Mesendoderm (in vitro differentiated cells): ENCODE measurements around the gene PIGL.
A peak's percentile ranks its signal among the peaks of the same experiment; 100 is the strongest.

Experiments used
- DNase-seq: peaks from one replicate; pipeline ENCODE4 v3.0.0; 2013
- H2AK5ac ChIP-seq: 2 replicates; pipeline ENCODE4 v1.6.1; 2013; ENCODE audit warnings: low read length, inconsistent platforms
- H2BK120ac ChIP-seq: 2 replicates; pipeline ENCODE4 v1.6.1; 2013; ENCODE audit warnings: low read depth, mild to moderate bottlenecking, low read length, moderate library complexity, mixed read lengths
- H2BK15ac ChIP-seq: replicated peaks from 2 replicates; pipeline ENCODE4 v1.6.1; 2013; ENCODE audit warnings: low read depth, mild to moderate bottlenecking, moderate library complexity
- H2BK5ac ChIP-seq: 2 replicates; pipeline ENCODE4 v1.6.1; 2013; ENCODE audit warnings: low read length, inconsistent platforms
- H3K18ac ChIP-seq: 2 replicates; pipeline ENCODE4 v1.6.1; 2013; ENCODE audit warnings: mild to moderate bottlenecking, low read length, mixed read lengths
- H3K23ac ChIP-seq: one replicate; pipeline ENCODE4 v1.6.1; 2013; ENCODE audit warnings: low read length
- H3K27ac ChIP-seq: 2 replicates; pipeline ENCODE4 v1.5.1; 2013; ENCODE audit warnings: low read depth, mild to moderate bottlenecking, inconsistent platforms, low read length, moderate library complexity
- H3K27me3 ChIP-seq: 2 replicates; pipeline ENCODE4 v1.6.1; 2013; ENCODE audit warnings: low read length, control low read depth, mild to moderate bottlenecking, inconsistent platforms; ENCODE audit not compliant: insufficient read depth, poor library complexity
- H3K36me3 ChIP-seq: 2 replicates; pipeline ENCODE4 v1.6.1; 2013; ENCODE audit warnings: low read length, inconsistent platforms; ENCODE audit not compliant: control insufficient read depth, insufficient read depth
- H3K4ac ChIP-seq: one replicate; pipeline ENCODE4 v1.6.1; 2013; ENCODE audit warnings: low read depth, mild to moderate bottlenecking, low read length, moderate library complexity
- H3K4me1 ChIP-seq: 2 replicates; pipeline ENCODE4 v1.6.1; 2013; ENCODE audit warnings: low read depth, low read length, inconsistent platforms; ENCODE audit not compliant: control insufficient read depth
- H3K4me2 ChIP-seq: 2 replicates; pipeline ENCODE4 v1.6.1; 2013; ENCODE audit warnings: low read length
- H3K4me3 ChIP-seq: 2 replicates; pipeline ENCODE4 v1.5.1; 2013; ENCODE audit warnings: mild to moderate bottlenecking, low read length
- H3K56ac ChIP-seq: one replicate; pipeline ENCODE4 v1.6.1; 2013; ENCODE audit warnings: low read length
- H3K79me1 ChIP-seq: 2 replicates; pipeline ENCODE4 v1.6.1; 2013; ENCODE audit warnings: low read length, inconsistent platforms
- H3K79me2 ChIP-seq: 2 replicates; pipeline ENCODE4 v1.6.1; 2013; ENCODE audit warnings: mild to moderate bottlenecking, low read length; ENCODE audit not compliant: control insufficient read depth, insufficient read depth
- H3K9ac ChIP-seq: 2 replicates; pipeline ENCODE4 v1.6.1; 2013; ENCODE audit warnings: low read length, inconsistent platforms
- H4K5ac ChIP-seq: one replicate; pipeline ENCODE4 v1.6.1; 2013; ENCODE audit warnings: low read length
- H4K8ac ChIP-seq: one replicate; pipeline ENCODE4 v1.6.1; 2013; ENCODE audit warnings: low read depth, mild to moderate bottlenecking, control low read depth, low read length, moderate library complexity
- WGBS: extraction: QIAGEN DNeasy Blood & Tissue Kit; methylation state at CpG from one replicate; pipeline ENCODE4 v1.1.7; 2013; ENCODE audit warnings: low lambda C conversion rate, missing lambda C conversion rate; ENCODE audit not compliant: insufficient coverage; ENCODE audit errors: extremely low coverage; 5-methylcytosine and 5-hydroxymethylcytosine counted together

The PIGL gene

DNA sequence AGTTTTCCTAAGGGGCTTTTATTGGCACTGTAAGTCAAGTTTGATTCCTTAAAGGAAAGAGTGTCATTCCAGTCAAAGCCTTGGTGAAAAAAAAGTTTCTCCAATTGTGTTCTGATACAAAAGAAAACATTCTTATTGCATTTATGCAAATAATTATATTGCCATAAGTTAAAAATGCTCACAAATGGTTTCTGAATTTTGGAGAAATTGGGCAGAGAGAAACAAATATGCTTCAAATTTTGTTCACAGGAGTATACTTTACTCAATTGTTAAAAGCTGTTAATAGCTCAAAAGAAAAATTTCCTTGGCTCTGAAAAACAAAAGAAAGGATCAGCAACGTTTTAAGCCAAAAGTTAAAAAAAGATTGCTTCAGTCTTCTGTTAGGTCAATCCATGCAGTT lies 60.2 kb downstream of the PIGL start:
- no peak overlapping the region for H3K18ac ChIP-seq
- WGBS = no CpG with 5 or more reads among the region's 1 CpG
- no peak for DNase-seq

DNA sequence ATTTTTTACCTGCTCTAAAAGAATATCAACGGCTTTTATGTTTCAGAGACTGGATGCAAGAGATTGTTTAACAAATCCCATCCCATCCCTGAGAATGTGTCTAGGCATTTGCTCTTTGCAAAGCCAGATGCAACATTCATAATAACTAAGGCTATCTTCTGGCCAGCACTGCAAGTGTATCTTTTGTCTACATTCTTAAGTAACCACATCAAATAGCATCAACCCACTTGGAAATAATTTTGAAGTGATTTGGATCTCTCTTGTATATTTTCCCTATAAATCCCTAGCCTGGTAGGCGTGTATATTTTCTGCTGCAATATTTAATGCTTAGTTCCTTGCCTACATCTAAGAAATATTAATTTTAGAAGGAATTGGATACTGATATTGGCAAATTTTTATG lies 64.3 kb downstream of the PIGL start:
- no peaks in the 10 kb centered on the region for H3K79me2 ChIP-seq
- H2BK120ac ChIP-seq = no peak overlapping the region
- no peaks in the 10 kb centered on the region for H3K27me3 ChIP-seq
- H3K23ac ChIP-seq = no peak overlapping the region
- no peak overlapping the region for H3K56ac ChIP-seq
- H3K36me3 ChIP-seq = no peaks in the 10 kb centered on the region
- no peak overlapping the region for H2BK15ac ChIP-seq
- no peak overlapping the region for H3K9ac ChIP-seq
- no peak overlapping the region for H4K5ac ChIP-seq
- H3K4me2 ChIP-seq = no peak overlapping the region
- H2BK5ac ChIP-seq = no peak overlapping the region
- no peak overlapping the region for H3K4ac ChIP-seq
- no peak overlapping the region for H4K8ac ChIP-seq
- H3K18ac ChIP-seq = no peak overlapping the region
- H3K79me1 ChIP-seq = no peaks in the 10 kb centered on the region
- H3K4me1 ChIP-seq = peaks cover 3% of the 10 kb centered on the region
- H3K4me3 ChIP-seq = no peak overlapping the region
- no peak overlapping the region for H2AK5ac ChIP-seq
- no peak for DNase-seq
- no CpG with 5 or more reads among the region's 2 CpGs for WGBS
- no peak overlapping the region for H3K27ac ChIP-seq

More for the DNA sequence above, 60.2 kb downstream of the PIGL start:
- H3K4me3 ChIP-seq = no peak overlapping the region
- H3K9ac ChIP-seq = no peak overlapping the region
- H3K4me2 ChIP-seq = no peak overlapping the region
- H4K8ac ChIP-seq = no peak overlapping the region
- H3K79me1 ChIP-seq = no peaks in the 10 kb centered on the region
- no peak overlapping the region for H3K23ac ChIP-seq
- no peak overlapping the region for H2BK5ac ChIP-seq
- H3K27ac ChIP-seq = no peak overlapping the region
- H2BK120ac ChIP-seq = no peak overlapping the region
- no peak overlapping the region for H2AK5ac ChIP-seq
- H3K27me3 ChIP-seq = no peaks in the 10 kb centered on the region
- H3K4me1 ChIP-seq = no peaks in the 10 kb centered on the region
- H3K79me2 ChIP-seq = no peaks in the 10 kb centered on the region
- H3K56ac ChIP-seq = no peak overlapping the region
- no peak overlapping the region for H4K5ac ChIP-seq
- H3K36me3 ChIP-seq = no peaks in the 10 kb centered on the region
- no peak overlapping the region for H3K4ac ChIP-seq
- no peak overlapping the region for H2BK15ac ChIP-seq

DNA sequence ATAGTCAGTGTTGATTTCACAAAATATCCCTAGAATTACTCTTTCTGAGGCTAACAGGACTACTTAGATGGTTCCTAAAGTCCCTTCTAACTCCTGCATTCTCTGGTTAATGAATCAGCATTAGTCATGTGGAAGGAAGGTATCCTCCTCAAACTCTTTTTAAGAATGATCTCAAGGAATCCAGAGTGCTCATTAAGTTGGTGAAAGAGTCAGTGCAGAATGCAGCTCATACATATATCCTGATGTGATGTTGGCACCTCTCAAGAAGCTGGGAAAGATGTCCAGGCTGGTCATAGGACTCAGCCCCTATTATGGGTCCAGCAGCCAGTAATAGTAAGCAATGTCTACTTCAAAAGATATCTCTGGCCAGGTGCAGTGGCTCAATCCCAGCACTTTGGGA lies 65.5 kb downstream of the PIGL start:
- Histone ChIP-seq H2BK120ac (no peak overlapping the region), H2BK5ac (no peak overlapping the region), H3K56ac (no peak overlapping the region), H3K4me2 (no peak overlapping the region), H3K79me2 (no peaks in the 10 kb centered on the region), H3K9ac (no peak overlapping the region), H2BK15ac (no peak overlapping the region), H3K4ac (no peak overlapping the region), H3K4me3 (no peak overlapping the region), H4K8ac (no peak overlapping the region), H3K18ac (no peak overlapping the region), H3K27ac (no peak overlapping the region), H3K36me3 (no peaks in the 10 kb centered on the region), H3K4me1 (peaks cover 4% of the 10 kb centered on the region), H3K23ac (no peak overlapping the region), H3K79me1 (no peaks in the 10 kb centered on the region), H4K5ac (no peak overlapping the region), H2AK5ac (no peak overlapping the region), H3K27me3 (no peaks in the 10 kb centered on the region)
- DNase-seq = peak; percentile 40

DNA sequence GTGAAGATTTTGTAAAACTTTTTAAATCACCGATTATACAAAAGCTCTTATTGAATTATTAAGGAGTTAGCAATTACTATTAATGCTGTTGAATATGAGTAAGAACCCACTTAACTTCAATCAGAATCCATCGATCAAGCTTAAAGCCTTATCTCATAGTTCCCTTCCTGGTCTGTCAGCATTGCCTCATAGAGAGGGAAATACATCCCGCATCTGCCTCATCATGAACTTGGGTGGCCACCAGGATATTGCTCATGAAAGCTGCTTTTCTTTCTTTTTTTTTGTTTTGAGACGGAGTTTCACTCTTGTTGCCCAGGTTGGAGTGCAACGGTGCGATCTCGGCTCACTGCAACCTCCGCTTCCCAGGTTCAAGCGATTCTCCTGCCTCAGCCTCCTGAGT lies 66.7 kb downstream of the PIGL start:
- H3K4me3 ChIP-seq = no peak overlapping the region
- H3K9ac ChIP-seq = no peak overlapping the region
- H2AK5ac ChIP-seq = no peak overlapping the region
- no peak overlapping the region for H3K23ac ChIP-seq
- H3K27me3 ChIP-seq = no peaks in the 10 kb centered on the region
- no peaks in the 10 kb centered on the region for H3K36me3 ChIP-seq
- 100% methylated on average over 1 of the region's 9 CpGs for WGBS
- peaks cover 4% of the 10 kb centered on the region for H3K4me1 ChIP-seq
- no peak overlapping the region for H3K4me2 ChIP-seq
- no peaks in the 10 kb centered on the region for H3K79me2 ChIP-seq
- H3K18ac ChIP-seq = no peak overlapping the region
- H2BK120ac ChIP-seq = no peak overlapping the region
- H3K27ac ChIP-seq = no peak overlapping the region
- DNase-seq = no peak
- no peak overlapping the region for H2BK15ac ChIP-seq
- H3K79me1 ChIP-seq = no peaks in the 10 kb centered on the region
- no peak overlapping the region for H4K5ac ChIP-seq
- H3K56ac ChIP-seq = no peak overlapping the region
- no peak overlapping the region for H4K8ac ChIP-seq
- H2BK5ac ChIP-seq = no peak overlapping the region
- no peak overlapping the region for H3K4ac ChIP-seq

DNA sequence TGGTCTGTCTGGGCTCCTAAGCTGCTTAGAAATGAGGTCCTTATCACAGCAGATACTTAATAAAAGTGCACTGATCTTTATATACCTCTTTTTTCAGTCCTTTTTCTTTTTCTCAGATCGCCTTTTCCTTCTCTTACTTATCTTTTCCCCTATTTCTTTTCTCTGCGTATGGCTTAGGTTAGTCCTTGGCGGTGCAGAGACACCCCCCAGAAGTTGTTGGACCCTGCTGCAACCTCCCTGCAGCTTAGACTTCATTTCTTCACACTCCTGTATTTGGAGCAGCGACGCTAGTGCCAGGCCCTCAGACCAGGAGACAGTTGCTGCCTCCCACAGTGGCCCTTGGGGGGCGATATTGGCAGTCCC lies 68.6 kb downstream of the PIGL start:
- no peak overlapping the region for H3K18ac ChIP-seq
- no peak overlapping the region for H4K5ac ChIP-seq
- H3K79me2 ChIP-seq = no peaks in the 10 kb centered on the region
- no peak overlapping the region for H3K23ac ChIP-seq
- no peaks in the 10 kb centered on the region for H3K27me3 ChIP-seq
- no peak overlapping the region for H3K9ac ChIP-seq
- no peak overlapping the region for H2AK5ac ChIP-seq
- no CpG with 5 or more reads among the region's 6 CpGs for WGBS
- DNase-seq = no peak
- no peak overlapping the region for H3K4me2 ChIP-seq
- no peaks in the 10 kb centered on the region for H3K36me3 ChIP-seq
- no peak overlapping the region for H3K4me3 ChIP-seq
- H3K79me1 ChIP-seq = no peaks in the 10 kb centered on the region
- no peak overlapping the region for H3K4ac ChIP-seq
- no peak overlapping the region for H3K56ac ChIP-seq
- peaks cover 4% of the 10 kb centered on the region for H3K4me1 ChIP-seq
- H2BK15ac ChIP-seq = no peak overlapping the region
- H2BK120ac ChIP-seq = no peak overlapping the region
- H2BK5ac ChIP-seq = no peak overlapping the region
- no peak overlapping the region for H3K27ac ChIP-seq
- no peak overlapping the region for H4K8ac ChIP-seq

DNA sequence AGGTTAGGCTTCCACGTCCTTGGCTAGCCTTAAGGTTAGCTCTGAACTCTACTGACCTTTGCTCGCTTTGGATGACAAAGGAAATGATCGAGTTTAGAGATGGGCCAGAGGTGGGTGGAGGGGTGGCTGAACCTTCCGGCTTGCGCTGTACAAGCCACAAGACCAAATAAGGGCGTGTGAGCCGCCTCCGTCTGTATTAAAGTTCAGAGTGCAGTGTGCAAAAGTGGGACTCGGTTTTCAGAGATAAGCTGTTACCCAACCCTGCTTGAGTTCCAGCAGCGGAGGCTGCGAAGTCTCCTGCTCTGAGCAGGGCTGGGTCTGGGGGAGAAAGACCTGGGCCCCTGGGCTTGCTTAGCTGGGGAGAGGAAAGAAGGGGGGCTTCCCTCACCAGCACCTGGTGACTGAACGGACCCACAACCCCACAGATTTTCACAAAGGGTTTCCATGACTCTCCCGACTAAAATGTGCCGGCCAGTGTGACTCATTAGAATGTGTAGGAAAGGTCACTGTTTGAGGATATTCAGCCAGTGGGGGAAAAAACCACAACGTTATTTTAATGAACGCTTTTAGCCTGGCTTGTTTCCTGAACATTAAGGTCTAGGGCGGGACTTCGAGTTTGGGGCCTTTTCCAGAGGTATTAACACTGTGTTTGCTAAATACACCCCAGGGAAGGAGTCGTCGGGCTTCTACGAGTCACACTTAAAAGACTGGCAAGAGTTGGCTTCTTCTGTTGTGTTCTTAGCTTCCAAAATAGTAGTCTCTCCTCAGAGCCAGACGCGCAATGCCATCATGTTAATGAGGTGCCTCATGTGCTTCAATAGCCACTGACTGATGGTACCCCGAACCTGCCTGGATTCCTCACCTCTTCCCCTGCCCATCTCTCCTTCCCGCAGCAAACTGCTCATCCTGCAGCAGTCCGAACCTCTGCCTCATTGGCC lies 69.3 kb downstream of the PIGL start:
- Histone ChIP-seq H3K79me1 (no peaks in the 10 kb centered on the region), H2AK5ac (peak overlapping the region; percentile 9), H3K79me2 (no peaks in the 10 kb centered on the region), H3K9ac (peak overlapping the region; percentile 24), H3K27ac (peak overlapping the region; percentile 27), H3K4me2 (no peak overlapping the region), H3K36me3 (no peaks in the 10 kb centered on the region), H2BK5ac (no peak overlapping the region), H3K27me3 (no peaks in the 10 kb centered on the region), H3K4me3 (no peak overlapping the region), H3K18ac (peak overlapping the region; percentile 47), H4K5ac (no peak overlapping the region), H3K23ac (peak overlapping the region; percentile 66), H4K8ac (no peak overlapping the region), H3K56ac (peak overlapping the region; percentile 58), H2BK120ac (no peak overlapping the region), H3K4ac (peak overlapping the region; percentile 2), H3K4me1 (peaks cover 4% of the 10 kb centered on the region), H2BK15ac (no peak overlapping the region)
- no CpG with 5 or more reads among the region's 26 CpGs for WGBS
- DNase-seq = peak; percentile 94
